ENCODE measurements around the gene WDR27.
"Not testable (repeated sequence)": the region's sequence is repeated elsewhere in the genome, so short reads cannot be mapped to it uniquely, and the experiment has no call there.

The WDR27 gene

DNA sequence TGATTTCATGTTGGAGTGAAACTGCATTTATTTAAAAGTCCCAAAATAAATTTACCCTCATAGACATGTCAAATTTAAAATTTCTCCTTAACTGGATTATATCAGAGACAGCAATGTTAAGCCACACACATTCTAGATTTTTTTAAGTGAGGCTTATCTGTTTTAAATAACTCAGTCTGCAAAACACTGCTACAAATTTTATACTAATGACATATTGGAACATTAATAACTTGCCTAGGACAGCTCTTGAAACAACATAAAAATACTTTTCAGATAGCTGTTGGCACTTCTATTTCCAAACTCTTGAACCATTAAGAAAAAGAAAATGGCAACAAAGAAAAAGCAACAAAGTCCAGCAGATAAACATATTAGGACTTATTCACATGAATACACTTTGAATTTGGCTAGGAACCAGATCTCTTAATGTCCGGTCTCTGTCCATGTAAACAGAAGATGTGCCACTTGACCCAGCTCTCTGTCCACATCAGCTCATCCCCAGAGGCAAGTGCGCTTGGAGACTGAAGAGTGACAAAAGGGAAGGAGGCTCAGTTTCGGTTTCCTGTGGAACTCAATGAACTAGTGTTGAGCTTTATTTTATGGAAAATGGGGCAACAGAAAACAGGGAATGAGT, 228.9 kb downstream of the WDR27 start:
- DNase-seq, result no peak
- in situ Hi-C loops (cut with MboI; ENCODE audit: low pct_unique_long_range_greater_than_20kb, low sequenced_read_pairs), result no loop called here

DNA sequence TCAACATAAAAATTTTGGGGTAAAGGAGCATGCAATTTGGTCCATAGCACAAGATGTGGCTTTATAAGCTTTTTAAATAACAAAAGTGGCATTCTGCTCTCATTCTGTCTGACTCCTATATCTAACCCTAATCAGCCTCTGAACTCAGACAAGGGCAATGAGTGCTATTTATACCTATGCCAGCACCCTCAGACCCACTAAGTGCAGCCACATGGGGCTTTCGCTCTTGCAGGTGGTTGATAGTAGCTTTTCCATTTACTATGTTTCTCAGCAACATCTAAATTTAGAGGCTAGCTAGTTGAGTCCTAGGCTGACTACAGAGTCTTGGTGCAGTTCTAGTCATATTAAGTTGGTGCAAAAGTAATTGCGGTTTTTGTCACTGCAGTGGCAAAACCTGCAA, 231.0 kb downstream of the WDR27 start:
- no peak for DNase-seq
- in situ Hi-C loops (cut with MboI; ENCODE audit: low pct_unique_long_range_greater_than_20kb, low sequenced_read_pairs), result no loop called here

DNA sequence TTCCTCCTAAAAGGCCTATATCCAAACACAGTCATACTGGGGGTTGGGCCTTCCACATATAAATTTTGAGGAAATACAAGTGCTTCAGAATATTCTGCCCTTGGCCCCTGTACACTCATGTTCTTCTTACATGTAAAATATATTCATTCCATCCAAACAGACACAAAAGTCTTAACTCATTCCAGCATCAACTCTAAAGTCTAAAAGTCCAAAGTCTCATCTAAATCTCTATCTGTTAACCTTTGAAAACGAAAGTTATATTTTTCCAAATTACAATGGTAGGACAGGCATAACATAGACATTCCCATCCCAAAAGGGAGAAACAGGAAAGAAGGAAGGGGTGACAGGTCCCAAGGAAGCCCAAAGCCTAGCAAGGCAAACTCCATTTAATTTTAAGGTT, 232.8 kb downstream of the WDR27 start:
- in situ Hi-C loops (cut with MboI; ENCODE audit: low pct_unique_long_range_greater_than_20kb, low sequenced_read_pairs), result no loop called here
- no peak for DNase-seq

DNA sequence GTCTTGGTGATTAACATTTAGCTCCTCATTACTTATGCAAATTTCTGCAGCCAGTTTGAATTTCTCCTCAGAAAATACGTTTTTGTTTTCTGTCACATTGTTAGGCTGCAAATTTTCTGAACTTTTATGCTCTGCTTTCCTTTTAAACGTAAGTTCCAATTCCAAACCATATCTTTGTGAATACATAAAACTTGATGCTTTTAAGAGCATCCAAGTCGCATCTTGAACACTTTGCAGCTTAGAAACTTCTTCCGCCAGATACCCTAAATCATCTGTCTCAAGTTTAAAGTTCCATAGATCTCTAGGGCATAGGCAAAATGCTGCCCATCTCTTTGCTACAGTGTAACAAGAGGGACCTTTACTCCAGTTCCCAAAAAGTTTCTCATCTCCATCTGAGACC, 234.1 kb downstream of the WDR27 start:
- DNase-seq; in situ Hi-C loops (cut with MboI; ENCODE audit: low pct_unique_long_range_greater_than_20kb, low sequenced_read_pairs): not testable (repeated sequence)

DNA sequence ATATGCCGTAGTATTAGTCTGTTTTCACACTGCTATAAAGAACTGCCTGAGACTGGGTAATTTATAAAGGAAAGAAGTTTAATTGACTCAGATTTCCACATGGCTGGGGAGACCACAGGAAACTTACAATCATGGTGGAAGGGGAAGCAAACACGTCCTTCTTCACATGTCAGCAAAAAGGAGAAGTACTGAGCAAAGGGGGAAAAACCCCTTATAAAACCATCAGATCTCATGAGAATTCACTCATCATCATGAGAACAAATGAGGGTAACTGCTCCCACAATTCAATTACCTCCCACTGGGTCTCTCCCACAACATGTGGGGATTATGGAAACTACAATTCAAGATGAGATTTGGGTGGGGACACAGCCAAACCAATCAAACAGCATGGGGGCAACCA, 235.6 kb downstream of the WDR27 start:
- peak; percentile 37 for DNase-seq
- in situ Hi-C loops (cut with MboI; ENCODE audit: low pct_unique_long_range_greater_than_20kb, low sequenced_read_pairs), result not testable (repeated sequence)

DNA sequence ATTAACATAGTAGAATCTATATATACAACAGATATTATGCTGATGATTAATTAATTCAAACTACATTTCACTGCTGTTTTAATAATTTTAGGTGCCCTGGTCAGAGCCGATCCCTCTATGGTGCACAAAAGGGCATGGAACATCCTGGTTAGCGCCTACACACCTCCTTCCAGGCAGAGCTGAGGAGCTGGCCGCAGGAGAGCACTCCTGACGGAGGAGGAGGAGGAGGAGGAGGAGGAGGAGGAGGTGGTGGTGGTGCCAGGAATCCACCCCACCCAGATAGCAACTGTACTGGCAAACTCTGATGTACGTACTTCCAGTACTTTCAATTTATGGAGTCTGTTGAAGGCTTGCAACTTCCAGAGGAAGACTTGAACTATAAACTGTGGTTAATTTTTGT, 244.1 kb downstream of the WDR27 start:
- DNase-seq, result no peak
- in situ Hi-C loops (cut with MboI; ENCODE audit: low pct_unique_long_range_greater_than_20kb, low sequenced_read_pairs), result no loop called here

DNA sequence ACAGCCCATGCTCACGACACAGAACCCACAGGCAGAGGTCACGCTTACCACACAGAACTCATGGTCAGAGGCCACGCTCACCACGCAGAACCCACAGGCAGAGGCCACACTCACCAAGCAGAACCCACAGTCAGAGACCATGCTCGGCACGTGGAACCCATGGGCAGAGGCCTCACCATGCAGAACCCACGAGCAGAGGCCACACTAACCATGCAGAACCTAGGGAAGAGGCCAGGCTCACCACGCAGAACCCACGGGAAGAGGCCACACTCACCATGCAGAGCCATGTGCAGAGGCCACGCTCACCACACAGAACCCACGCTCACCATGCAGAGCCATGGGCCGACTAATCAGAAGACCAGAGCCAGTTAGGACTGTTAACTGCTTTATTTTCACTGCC, 245.0 kb downstream of the WDR27 start:
- in situ Hi-C loops (cut with MboI; ENCODE audit: low pct_unique_long_range_greater_than_20kb, low sequenced_read_pairs), result no loop called here
- DNase-seq, result no peak

DNA sequence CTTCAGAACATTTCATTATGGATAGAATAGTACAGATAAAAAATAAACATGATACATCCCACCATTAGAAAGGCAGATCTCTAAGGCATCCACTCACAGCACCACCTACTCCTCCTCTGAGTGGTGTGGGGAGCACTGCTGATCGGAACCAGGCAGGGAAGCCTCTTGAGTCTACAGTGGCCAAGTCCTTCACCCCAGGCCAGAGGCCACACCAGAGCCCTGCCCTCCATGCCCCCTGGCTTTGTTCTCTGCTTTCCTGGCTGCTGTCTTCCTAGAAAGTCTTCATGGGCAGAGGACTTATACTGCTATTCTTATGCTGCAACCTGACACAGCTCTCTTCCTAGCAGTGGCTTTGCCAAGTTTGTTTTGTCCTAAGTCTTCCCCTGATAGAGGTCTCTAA, 246.4 kb downstream of the WDR27 start:
- DNase-seq, result no peak
- in situ Hi-C loops (cut with MboI; ENCODE audit: low pct_unique_long_range_greater_than_20kb, low sequenced_read_pairs), result no loop called here

DNA sequence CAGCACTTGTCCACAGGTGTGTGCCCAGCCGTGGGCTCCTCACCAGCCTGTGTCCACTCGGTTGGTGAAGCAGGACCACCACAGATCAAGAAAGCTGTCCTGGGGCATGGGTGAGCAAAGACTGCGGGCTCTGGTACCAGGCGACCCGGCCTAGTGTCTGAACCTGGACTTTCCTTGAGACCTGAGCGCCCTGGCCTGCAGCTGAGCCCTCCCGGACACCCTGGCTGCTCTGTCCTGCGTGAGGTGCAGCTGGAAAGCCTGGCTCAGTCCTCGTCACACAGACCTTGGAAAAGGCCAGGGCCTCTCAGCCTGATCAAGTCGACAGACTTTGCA, 247.0 kb downstream of the WDR27 start:
- in situ Hi-C loops (cut with MboI; ENCODE audit: low pct_unique_long_range_greater_than_20kb, low sequenced_read_pairs), result no loop called here
- DNase-seq, result no peak

DNA sequence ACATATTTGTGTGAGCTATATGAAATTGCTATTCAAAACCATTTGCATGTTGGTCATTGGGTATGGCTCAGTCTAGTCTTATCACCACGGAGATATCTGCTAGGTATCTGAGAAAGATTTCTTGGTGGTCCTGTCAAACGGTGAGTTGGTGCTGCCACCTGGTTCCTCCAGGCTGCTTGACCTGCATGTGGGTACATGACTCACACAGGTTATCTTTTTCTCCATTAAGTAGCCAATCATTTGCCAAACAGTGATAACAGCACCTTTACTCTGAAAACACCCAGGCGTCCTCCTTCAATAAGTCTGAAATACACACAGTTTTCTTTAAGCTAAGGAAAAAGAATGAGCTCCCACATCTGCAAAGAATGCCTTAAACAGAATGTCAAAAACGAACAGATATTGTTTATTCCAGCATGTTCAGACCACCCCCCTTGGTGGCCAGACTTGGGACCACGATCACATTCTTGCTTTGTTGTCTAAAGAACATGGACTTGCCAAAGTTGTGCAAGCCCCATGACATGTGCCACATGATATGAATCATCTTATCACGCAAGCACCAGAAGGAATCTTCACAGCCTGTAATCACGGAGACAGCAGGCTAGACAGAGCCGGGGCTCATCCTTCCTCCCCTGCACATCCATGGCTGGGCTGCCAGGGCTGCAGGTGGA, 247.5 kb downstream of the WDR27 start:
- in situ Hi-C loops (cut with MboI; ENCODE audit: low pct_unique_long_range_greater_than_20kb, low sequenced_read_pairs), result no loop called here
- DNase-seq, result no peak

DNA sequence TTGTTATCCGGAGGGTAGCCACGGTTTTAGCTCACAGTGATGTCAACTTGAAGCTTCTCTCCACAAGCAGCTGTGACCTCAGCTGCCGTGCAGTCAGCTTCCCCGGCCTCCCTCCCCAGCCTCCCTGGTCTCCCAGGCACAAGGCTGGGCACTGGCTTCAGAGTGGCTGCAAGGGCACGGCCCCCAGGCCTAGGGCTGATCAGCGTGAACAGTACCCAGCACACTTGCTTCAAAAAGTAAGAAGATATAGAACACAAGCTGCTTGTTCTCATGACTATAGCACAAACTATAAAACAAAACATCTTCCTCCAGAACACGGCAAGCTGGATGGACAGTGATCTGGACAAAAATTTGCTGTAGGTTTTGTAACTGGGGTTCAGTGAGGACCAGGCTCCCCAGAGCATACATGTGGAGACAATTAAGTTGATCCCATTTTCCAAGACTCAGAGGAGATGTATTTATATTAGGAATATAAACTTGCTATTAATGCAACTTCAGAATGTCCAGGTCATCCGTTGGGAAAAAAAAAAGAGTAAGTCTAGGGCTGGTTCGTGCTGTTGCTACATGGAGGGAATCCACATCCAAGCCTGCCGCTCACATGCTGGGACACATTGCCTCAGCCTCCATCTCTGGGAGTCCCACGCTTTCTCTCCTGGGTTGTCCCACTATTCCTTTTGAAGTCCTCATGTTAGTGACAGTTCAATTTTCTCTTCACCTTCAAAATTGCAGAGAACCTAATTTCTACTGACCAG, 248.8 kb downstream of the WDR27 start:
- DNase-seq, result no peak
- in situ Hi-C loops (cut with MboI; ENCODE audit: low pct_unique_long_range_greater_than_20kb, low sequenced_read_pairs), result no loop called here

DNA sequence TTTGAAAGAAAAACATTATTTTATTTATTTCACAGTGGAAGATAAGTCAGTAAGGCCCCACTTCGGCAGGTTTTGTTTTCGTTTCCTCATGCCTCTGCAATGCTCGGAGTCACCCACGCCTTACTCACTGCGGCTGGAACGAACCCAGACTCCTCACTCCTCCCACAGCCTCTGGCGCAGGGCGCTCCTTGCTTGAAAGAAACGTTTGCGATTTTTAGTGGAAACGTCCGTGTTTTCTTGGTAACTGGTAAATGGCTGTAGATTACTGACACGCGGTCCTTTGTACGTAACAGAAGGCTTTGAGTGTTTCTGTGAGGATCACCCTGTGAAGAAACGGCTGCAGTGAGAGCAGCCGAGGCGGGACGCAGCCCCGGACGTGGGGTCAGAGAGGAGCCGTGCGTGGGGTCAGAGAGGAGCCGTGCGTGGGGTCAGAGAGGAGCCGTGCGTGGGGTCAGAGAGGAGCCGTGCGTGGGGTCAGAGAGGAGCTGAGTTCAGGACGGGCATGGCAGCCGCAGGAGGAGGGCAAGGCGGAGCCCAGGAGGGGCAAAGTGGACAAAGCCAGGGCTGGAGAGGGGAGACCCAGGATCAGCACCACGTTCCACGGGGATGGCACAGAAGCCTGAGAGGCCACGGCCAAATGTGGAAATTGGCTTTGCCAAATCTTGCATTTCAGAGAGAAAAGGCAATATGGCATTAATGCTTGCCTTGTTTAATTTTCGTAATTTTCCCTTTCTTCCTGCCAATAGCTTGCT, 249.5 kb downstream of the WDR27 start:
- no peak for DNase-seq
- in situ Hi-C loops (cut with MboI; ENCODE audit: low pct_unique_long_range_greater_than_20kb, low sequenced_read_pairs), result no loop called here

DNA sequence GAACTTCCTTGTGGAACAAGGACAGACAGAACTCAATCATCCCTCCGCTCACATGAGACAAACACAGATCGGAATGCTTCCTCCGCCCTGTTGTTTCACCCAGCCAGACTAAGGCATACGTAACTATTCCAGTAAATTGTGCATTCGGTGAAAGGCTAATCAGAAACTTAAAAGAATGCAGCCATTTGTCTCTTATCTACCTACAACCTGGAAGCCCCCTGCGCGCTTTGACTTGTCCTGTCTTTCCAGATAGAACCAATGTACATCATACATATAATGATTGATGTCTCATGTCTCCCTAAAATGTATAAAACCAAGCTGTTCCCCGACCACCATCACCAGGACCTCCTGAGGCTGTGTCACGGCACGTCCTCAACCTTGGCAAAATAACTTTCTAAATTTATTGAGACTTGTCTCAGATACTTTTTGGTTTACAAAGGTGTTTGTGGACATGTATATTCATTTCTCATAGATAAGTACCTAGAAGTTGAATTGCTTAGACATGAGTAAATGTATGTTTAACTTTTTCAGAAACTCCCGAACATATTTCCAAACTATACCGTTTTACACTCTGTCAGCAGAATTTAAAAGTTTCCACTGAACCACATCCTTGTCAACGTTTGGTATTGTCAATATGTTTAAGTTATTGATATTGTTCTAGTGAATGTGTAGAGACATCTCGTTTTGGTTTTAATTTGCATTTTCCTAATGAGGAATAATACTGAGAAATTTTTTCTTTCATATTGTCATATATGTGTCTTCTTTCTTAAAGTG, 250.6 kb downstream of the WDR27 start:
- DNase-seq, result no peak
- in situ Hi-C loops (cut with MboI; ENCODE audit: low pct_unique_long_range_greater_than_20kb, low sequenced_read_pairs), result no loop called here

DNA sequence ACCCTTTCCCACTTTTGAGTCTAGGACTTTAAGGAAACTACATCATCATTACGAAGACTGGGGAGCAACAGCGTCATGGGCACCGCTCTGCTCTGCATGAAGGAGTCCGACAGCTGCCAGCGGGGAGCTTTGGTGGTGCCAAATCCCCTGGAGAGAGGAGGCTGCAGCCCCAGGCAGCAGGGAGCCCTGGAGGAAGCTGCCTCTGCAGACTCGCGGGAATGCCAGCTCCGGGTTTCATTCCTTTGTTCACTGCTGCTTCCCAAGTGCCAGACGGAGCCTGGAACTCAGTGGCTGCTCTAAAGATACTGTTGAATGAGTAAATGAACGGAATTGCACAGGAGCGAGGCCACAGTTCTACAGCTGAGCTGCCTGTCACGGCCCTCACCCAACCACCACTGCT, 251.7 kb downstream of the WDR27 start:
- in situ Hi-C loops (cut with MboI; ENCODE audit: low pct_unique_long_range_greater_than_20kb, low sequenced_read_pairs), result no loop called here
- DNase-seq, result no peak

DNA sequence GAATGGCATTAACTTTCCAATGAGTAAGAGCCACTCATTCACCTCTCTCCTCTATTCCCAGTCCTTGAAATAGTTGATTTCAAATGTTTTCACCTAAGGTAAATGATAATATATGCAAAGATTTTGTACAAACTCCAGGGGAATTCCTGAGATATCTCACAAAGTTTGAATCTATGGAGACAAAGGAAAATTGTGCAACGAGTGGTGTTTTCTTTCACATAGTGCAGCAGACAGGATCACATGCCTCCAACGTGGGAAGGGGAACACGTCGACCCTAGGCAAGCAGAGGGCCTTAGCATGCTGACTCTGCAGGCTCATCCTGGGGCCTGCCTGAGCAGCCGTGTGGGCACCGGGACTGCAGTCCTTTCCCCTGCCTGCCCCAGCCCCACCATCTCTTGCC, 252.6 kb downstream of the WDR27 start:
- DNase-seq, result no peak
- in situ Hi-C loops (cut with MboI; ENCODE audit: low pct_unique_long_range_greater_than_20kb, low sequenced_read_pairs), result no loop called here

DNA sequence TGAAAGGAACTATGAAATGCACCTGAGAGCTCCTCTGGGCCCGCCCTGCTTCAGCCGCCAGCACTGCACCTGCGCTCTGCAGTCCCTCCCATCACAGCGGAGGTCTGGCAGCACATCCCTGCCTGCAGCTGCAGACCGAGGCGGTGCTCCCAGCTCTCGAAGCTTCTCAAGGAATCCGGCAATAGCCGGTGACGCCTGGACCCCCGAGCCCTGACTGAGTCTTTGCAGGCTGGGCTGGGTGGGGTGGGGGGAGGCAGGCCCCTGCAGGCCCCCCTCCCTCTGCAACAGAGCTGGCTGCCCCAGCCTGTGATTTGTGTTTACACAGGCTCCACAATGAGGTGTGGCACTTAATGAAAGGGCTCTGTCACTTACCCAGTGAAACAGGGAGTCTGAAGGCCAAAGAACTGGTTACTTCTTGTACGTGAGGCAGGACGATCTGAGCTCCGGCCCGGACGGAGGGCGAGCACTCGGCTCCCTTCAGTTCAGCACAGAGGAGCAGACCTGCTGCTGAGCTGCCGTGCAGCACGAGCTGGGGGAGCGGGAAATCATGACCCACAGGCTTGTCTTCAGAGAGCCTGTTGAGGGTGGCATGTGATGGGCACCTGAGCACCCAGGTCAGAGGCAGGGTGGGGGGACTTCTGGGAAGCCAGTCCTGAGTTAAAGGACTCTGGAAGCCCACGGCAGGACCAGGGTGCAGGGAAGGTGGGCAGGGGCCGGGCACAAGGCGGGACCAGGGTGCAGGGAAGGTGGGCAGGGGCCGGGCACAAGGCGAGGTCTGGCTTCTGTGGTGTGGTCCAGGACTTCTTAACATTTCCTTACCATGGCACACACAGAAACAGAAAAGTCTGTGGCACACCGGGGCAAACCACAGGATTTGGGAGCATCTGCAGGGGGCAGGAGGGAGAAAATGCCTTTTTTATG, 255.9 kb downstream of the WDR27 start:
- DNase-seq, result no peak

DNA sequence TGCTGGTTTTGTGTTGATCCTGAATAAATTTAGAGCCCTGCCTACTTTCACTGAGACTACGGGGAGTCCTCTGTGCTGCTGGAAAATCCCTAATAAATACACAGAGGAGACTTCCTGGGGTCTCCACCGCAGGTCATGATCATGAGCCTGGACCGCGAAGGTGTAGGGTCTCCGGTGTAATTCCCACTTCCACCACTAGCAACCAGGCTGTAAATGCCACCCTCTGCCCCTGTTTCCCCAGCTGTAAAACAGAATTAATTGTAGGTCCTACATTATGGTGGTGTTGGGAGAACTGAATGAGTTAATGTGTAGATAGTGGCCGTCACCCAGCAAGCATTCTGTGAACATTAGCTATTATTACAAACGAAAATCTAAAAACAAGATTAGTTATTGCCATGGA, 256.6 kb downstream of the WDR27 start:
- in situ Hi-C loops (cut with MboI; ENCODE audit: low pct_unique_long_range_greater_than_20kb, low sequenced_read_pairs), result no loop called here

More for the DNA sequence above, 255.9 kb downstream of the WDR27 start:
- in situ Hi-C loops (cut with MboI; ENCODE audit: low pct_unique_long_range_greater_than_20kb, low sequenced_read_pairs), result no loop called here

DNA sequence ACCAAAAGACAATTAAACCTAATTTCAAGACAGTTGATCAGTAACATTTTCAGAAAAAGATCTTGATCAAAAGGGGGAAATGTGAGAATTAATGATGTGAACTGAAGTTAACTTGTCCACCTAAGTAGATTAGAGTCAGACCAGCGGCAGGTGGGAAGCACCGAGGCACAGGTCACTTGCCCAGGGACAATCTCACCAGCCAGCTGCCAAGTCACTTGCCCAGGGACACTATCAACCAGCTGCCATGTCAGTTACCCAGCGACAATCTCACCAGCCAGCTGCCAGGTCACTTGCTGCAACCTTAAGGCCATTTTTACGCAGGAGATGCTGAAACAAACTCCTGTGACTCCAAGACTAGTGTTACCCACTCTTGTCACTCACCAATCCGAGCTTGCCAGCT, 260.5 kb downstream of the WDR27 start:
- DNase-seq, result no peak
- in situ Hi-C loops (cut with MboI; ENCODE audit: low pct_unique_long_range_greater_than_20kb, low sequenced_read_pairs), result no loop called here

More for the DNA sequence above, 256.6 kb downstream of the WDR27 start:
- no peak for DNase-seq
